Fibroblast of mammary gland (primary cell): ENCODE results near the gene ADM5.
A peak's percentile ranks its signal among the peaks of the same experiment; 100 is the strongest.

Experiments used
- DNase-seq: peaks from one replicate; pipeline ENCODE4 v3.0.0-alpha.2; 2010; ENCODE audit warnings: low read depth
- H3K4me3 ChIP-seq: 2 replicates; pipeline ENCODE4 v1.5.1; 2011; ENCODE audit warnings: low read depth, mild to moderate bottlenecking, low read length, moderate library complexity; ENCODE audit not compliant: control insufficient read depth
- TF ChIP-seq, protein P1 (sequence below): conservative IDR thresholded peaks from 2 replicates; pipeline ENCODE4 v1.5.1; 2011; ENCODE audit warnings: low read depth, low read length, inconsistent platforms; ENCODE audit not compliant: control insufficient read depth, insufficient read depth

Gene ADM5, protein sequence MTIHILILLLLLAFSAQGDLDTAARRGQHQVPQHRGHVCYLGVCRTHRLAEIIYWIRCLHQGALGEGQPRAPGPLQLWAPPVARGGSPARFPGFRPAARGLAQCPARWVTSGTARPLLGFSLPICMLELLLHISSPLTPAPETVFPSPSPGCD

GRCh38 chr19:49689133-49690078 lies at the start of gene ADM5:
Gene ADM5 (plus strand): TSS chr19:49689594. CDS start chr19:49689838, 244 bp downstream.
- peak within 1 kb of the TSS; percentile 60 for H3K4me3 ChIP-seq
- TF ChIP-seq, protein P1, sequence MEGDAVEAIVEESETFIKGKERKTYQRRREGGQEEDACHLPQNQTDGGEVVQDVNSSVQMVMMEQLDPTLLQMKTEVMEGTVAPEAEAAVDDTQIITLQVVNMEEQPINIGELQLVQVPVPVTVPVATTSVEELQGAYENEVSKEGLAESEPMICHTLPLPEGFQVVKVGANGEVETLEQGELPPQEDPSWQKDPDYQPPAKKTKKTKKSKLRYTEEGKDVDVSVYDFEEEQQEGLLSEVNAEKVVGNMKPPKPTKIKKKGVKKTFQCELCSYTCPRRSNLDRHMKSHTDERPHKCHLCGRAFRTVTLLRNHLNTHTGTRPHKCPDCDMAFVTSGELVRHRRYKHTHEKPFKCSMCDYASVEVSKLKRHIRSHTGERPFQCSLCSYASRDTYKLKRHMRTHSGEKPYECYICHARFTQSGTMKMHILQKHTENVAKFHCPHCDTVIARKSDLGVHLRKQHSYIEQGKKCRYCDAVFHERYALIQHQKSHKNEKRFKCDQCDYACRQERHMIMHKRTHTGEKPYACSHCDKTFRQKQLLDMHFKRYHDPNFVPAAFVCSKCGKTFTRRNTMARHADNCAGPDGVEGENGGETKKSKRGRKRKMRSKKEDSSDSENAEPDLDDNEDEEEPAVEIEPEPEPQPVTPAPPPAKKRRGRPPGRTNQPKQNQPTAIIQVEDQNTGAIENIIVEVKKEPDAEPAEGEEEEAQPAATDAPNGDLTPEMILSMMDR = peak; percentile 52
- no peak for DNase-seq

- DNase-seq = peak; percentile 100
- TF ChIP-seq, protein P1 = no peak
- peak within 1 kb of the TSS; percentile 76 for H3K4me3 ChIP-seq
Measured at GRCh38 chr19:49640113-49640898, 49.1 kb upstream of the ADM5 start, which contains the start of gene RRAS. Gene RRAS (minus strand): TSS chr19:49640143. CDS start chr19:49640098, 45 bp downstream.

GRCh38 chr19:49641688-49642491 lies 47.5 kb upstream of the ADM5 start, which contains the start of gene SCAF1:
Gene SCAF1 (plus strand): TSS chr19:49642209. CDS start chr19:49645027, 2,818 bp downstream.
- DNase-seq = peak; percentile 99
- TF ChIP-seq, protein P1 = no peak
- peak within 1 kb of the TSS; percentile 99 for H3K4me3 ChIP-seq

DNA sequence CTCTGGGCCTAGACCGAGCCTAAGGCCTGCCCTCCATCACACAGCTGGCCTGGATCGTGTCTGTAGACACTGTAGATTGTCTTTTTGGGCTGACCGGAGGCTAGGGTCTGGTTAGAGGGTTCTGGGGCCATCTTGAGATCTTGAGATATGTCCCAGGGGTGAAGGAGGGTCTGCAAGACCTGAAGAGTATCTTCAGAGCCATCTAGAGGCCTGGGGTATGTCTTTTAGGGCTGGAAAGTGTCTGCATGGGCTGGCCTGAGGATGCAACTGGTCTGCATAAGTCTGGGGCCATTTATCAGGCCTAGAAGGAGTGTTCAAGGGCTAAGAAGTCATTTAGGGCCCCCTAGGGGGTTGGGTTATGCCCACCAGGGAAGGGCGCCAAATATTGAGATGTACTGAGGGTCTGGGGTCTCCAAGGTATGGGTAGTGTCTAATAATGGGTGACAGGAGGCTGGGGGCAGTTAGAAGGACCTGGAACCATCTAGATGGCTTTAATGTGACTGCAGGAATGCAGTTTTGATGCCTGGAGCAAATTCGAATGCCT lies 46.8 kb upstream of the ADM5 start:
- DNase-seq = no peak
- peak overlapping the region; percentile 99 for H3K4me3 ChIP-seq

GRCh38 chr19:49643466-49643865 lies 45.9 kb upstream of the ADM5 start:
- DNase-seq = no peak
- H3K4me3 ChIP-seq = peak overlapping the region; percentile 99
- TF ChIP-seq, protein P1 = no peak

More for the DNA sequence above, 46.8 kb upstream of the ADM5 start:
- TF ChIP-seq, protein P1 = no peak
